ENCODE data around the gene CCDC157.

GRCh38 chr22:30358541-30358940, 1.7 kb downstream of the CCDC157 start:
- TF ChIP-seq CTCF (IDR thresholded peaks at IDR 0.05) (no peak), EZH2 (IDR thresholded peaks at IDR 0.05; ENCODE audit: borderline replicate concordance, insufficient read depth, low read depth, low read length, poor library complexity, severe bottlenecking) (no peak)

Measured in B cell (primary cell).